GM12878 (cell line): ENCODE results near the gene UNC13D. TPM values are rescaled to one million over a fixed set of nuclear protein-coding genes. Genes with fewer than 3 reads are reported as not detected.

ENCODE experiments used
- ATAC-seq: fragments of 200-7000 bp; cut with Tn5 transposase; 3 replicates; pipeline ENCODE4 v1.9.1; 2020; ENCODE audit warnings: mild to moderate bottlenecking, moderate library complexity
- BruUV-seq: library from RNA; stranded (reverse); fragments of 400-500 nt; replicated peaks from 2 replicates; lab custom pipeline; 2021; lab: Mats Ljungman, UMichigan
- CTCF ChIA-PET: fragments of 300-600 bp; sonication (Branson Sonifier 250); formaldehyde crosslinking; extraction: SDS; loops from one replicate; lab custom pipeline; 2021; ENCODE audit warnings: inconsistent platforms; lab: Yijun Ruan, JAX
- POLR2A ChIA-PET: fragments of 350-600 bp; formaldehyde crosslinking; extraction: SDS; loops from one replicate; lab custom pipeline; 2021; ENCODE audit warnings: inconsistent platforms; lab: Charles Lee
- RAD21 ChIA-PET: fragments of 300-600 bp; sonication (Branson Sonifier 250); formaldehyde crosslinking; loops from one replicate; lab custom pipeline; 2023; ENCODE audit warnings: antibody characterized with exemption; ENCODE audit not compliant: unreplicated experiment; lab: Charles Lee
- SMC1A ChIA-PET: fragments of 300-600 bp; sonication (Branson Sonifier 250); formaldehyde crosslinking; loops from one replicate; lab custom pipeline; 2023; ENCODE audit not compliant: unreplicated experiment, uncharacterized antibody; lab: Charles Lee
- DNase-seq: peaks from one replicate; pipeline ENCODE4 v3.0.0-alpha.2; 2011; ENCODE audit warnings: low read depth, low spot score
- FAIRE-seq: peaks from 3 replicates; lab custom pipeline; 2011; peaks lifted over from hg19 to GRCh38; lab: Jason Lieb, UNC
- H2AFZ ChIP-seq: 2 replicates; pipeline ENCODE4 v1.6.0; 2011; ENCODE audit warnings: low read depth, low read length, control low read depth; ENCODE audit not compliant: control insufficient read depth
- H3K27ac ChIP-seq: 2 replicates; pipeline ENCODE4 v1.5.1; 2011; ENCODE audit warnings: control low read depth; ENCODE audit not compliant: control insufficient read depth, insufficient read depth
- H3K27me3 ChIP-seq, 2 experiments: replicated peaks in 1 of 2; 2 replicates each; pipeline versions ENCODE4 v1.6.0 to v1.6.1; 2011; ENCODE audit warnings: low read length in 1 of 2; ENCODE audit not compliant: control insufficient read depth in 2 of 2, insufficient read depth in 2 of 2
- H3K36me3 ChIP-seq, 2 experiments: 2 replicates each; pipeline ENCODE4 v1.5.1; 2011; ENCODE audit warnings: low read length in 1 of 2; ENCODE audit not compliant: control insufficient read depth in 2 of 2, insufficient read depth in 2 of 2
- H3K4me1 ChIP-seq: 2 replicates; pipeline ENCODE4 v1.6.1; 2011; ENCODE audit warnings: mild to moderate bottlenecking, low read length, moderate library complexity, mixed read lengths; ENCODE audit not compliant: control insufficient read depth, insufficient read depth
- H3K4me2 ChIP-seq: 2 replicates; pipeline ENCODE4 v1.6.0; 2011; ENCODE audit warnings: control low read depth; ENCODE audit not compliant: control insufficient read depth, insufficient read depth
- H3K4me3 ChIP-seq: fragments of 200-600 bp; sonication (generic); 2 replicates; pipeline ENCODE4 v1.5.1; 2016
- H3K79me2 ChIP-seq: 2 replicates; pipeline ENCODE4 v1.6.0; 2011; ENCODE audit warnings: low read length; ENCODE audit not compliant: control insufficient read depth, insufficient read depth
- H3K9ac ChIP-seq: 2 replicates; pipeline ENCODE4 v1.8.0; 2011; ENCODE audit warnings: low read length, control low read depth, mixed read lengths; ENCODE audit not compliant: control insufficient read depth, insufficient read depth
- H3K9me3 ChIP-seq: replicated peaks from 3 replicates; pipeline ENCODE4 v1.5.1; 2011; ENCODE audit warnings: mild to moderate bottlenecking, low read length; ENCODE audit not compliant: control insufficient read depth, insufficient read depth
- H4K20me1 ChIP-seq: 2 replicates; pipeline ENCODE4 v1.6.0; 2011; ENCODE audit not compliant: control insufficient read depth, insufficient read depth
- CREB1 ChIP-seq: IDR thresholded peaks from 2 replicates; pipeline ENCODE4 v1.6.1; 2012; ENCODE audit warnings: low read depth, mild to moderate bottlenecking, inconsistent platforms
- HDAC6 ChIP-seq: fragments of 200-600 bp; sonication (generic); IDR thresholded peaks from one replicate; pipeline ENCODE4 v1.8.0; 2017; ENCODE audit warnings: antibody characterized with exemption; ENCODE audit not compliant: unreplicated experiment
- MEF2B ChIP-seq: fragments of 450-650 bp; IDR thresholded peaks from 2 replicates; pipeline ENCODE4 v1.6.1; 2018; ENCODE audit warnings: mild to moderate bottlenecking, moderate library complexity; ENCODE audit not compliant: partially characterized antibody, poor library complexity, severe bottlenecking
- NFYB ChIP-seq: IDR thresholded peaks from 2 replicates; pipeline ENCODE4 v1.6.1; 2011; ENCODE audit warnings: low read depth, mild to moderate bottlenecking, low read length, improper control_type of control experiment, moderate library complexity; ENCODE audit not compliant: insufficient read depth
- POLR2A ChIP-seq: IDR thresholded peaks from 2 replicates; pipeline ENCODE4 v1.6.1; 2011; ENCODE audit warnings: low read depth, mild to moderate bottlenecking, low read length
- WRNIP1 ChIP-seq: IDR thresholded peaks from 2 replicates; pipeline ENCODE4 v1.6.1; 2011; ENCODE audit warnings: low read depth, low read length, improper control_type of control experiment, borderline replicate concordance
- YBX1 ChIP-seq: fragments of 450-650 bp; IDR thresholded peaks from 2 replicates; pipeline ENCODE4 v1.6.1; 2016; ENCODE audit warnings: antibody characterized with exemption
- WGBS: methylation state at CpG from one replicate; pipeline ENCODE4 v1.1.6; 2016; ENCODE audit warnings: low lambda C conversion rate; ENCODE audit not compliant: insufficient replicate concordance, insufficient coverage; ENCODE audit errors: missing lambda C conversion rate; 5-methylcytosine and 5-hydroxymethylcytosine counted together
- in situ Hi-C: fragments of 300-500 bp; cut with MboI; formaldehyde crosslinking; loops from 9 replicates; pipeline ENCODE4 v1.14.3; 2018; ENCODE audit warnings: mixed read lengths
- intact Hi-C: fragments of 100-400 bp; cut with micrococcal nuclease; formaldehyde crosslinking; loops from one replicate; pipeline ENCODE4 v1.14.2; 2022; ENCODE audit not compliant: unreplicated experiment
- polyA plus RNA-seq, 11 experiments: library from polyadenylated mRNA; depleted of rRNA in 4 of 11; unstranded in 6 of 11; stranded (reverse) in 5 of 11; fragments of >200 nt; fragmentation: Nextera tagmentation in 4 of 11; fragmentation: Illumina TruSeq in 1 of 11; extraction: Ambion mirVana in 4 of 11; extraction: Trizol in 1 of 11; gene quantifications; 1 replicate in 1 of 11; 2 replicates in 10 of 11; pipeline versions ENCODE4 v1.2.1 to v1.2.3, GENCODE V29; 2011 to 2016; ENCODE audit warnings: inconsistent platforms in 2 of 11, missing spikeins in 2 of 11, low read depth in 1 of 11
- total RNA-seq, 4 experiments: library from RNA; depleted of rRNA in 3 of 4; stranded (reverse); fragments of >200 nt in 3 of 4; fragmentation: Illumina TruSeq in 1 of 4; extraction: Trizol in 1 of 4; gene quantifications; 2 replicates each; pipeline versions ENCODE4 v1.2.1 to v1.2.3, GENCODE V29; 2013 to 2021
- TF ChIP-seq, protein P1 (sequence below): fragments of 450-650 bp; IDR thresholded peaks from 2 replicates; pipeline ENCODE4 v1.6.1; 2017; ENCODE audit warnings: mild to moderate bottlenecking, moderate library complexity

The UNC13D gene
- total and polyA plus RNA-seq, 10 of the 15 experiments (the other 5 are each of a cell fraction or from before 2014, with no cell fraction given), result 0.32 to 63.9 (median 25.2) TPM

DNA sequence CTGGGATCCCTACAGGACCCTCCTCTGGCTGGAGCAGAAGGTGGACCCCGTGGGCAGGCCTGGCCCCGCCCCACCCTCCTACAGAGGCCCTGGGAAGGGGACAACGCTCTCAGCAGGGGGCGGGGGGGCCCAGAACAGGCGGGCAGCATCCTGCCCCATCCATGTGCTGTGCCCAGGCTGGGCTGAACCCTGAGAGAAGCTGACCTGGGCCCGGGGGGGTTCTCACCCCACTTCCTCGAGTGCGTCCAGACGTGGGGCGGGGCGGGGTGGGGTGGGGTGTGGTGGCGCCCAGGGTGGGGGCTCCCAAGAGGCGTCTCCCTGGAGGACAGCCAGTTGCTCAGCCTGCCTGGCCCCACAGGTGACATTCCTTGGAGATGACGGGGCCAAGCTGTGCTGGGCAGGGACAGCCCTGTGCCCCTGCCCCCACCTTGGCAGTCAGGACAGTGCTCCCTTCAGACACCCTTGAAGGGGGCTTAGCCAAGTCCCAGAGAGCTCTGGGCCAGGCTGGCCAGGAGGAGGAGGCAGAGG lies 390 bp upstream of the UNC13D start:
- H2AFZ ChIP-seq, result peak overlapping the region; percentile 84
- POLR2A ChIA-PET, result interaction anchor here (0.5 to 4.5 kb wide), 18 partner anchors 9 to 510 kb away, joined by 3 to 42 read pairs (median 4); partner anchors contain the start of genes GALK1, TRIM65, UNK and WBP2
- DNase-seq, result no peak

More for the DNA sequence above, 390 bp upstream of the UNC13D start:
- H3K9ac ChIP-seq, result peak overlapping the region; percentile 98
- H3K27me3 ChIP-seq, result no peaks in the 10 kb centered on the region
- H3K79me2 ChIP-seq, result peaks cover 18% of the 10 kb centered on the region
- ATAC-seq (peak; percentile 54), FAIRE-seq (no peak)
- H3K4me2 ChIP-seq, result peak overlapping the region; percentile 93
- TF ChIP-seq POLR2A (peak; percentile 39), NFYB (no peak), CREB1 (no peak), HDAC6 (no peak), MEF2B (no peak), YBX1 (no peak), WRNIP1 (no peak)
- TF ChIP-seq, protein P1, sequence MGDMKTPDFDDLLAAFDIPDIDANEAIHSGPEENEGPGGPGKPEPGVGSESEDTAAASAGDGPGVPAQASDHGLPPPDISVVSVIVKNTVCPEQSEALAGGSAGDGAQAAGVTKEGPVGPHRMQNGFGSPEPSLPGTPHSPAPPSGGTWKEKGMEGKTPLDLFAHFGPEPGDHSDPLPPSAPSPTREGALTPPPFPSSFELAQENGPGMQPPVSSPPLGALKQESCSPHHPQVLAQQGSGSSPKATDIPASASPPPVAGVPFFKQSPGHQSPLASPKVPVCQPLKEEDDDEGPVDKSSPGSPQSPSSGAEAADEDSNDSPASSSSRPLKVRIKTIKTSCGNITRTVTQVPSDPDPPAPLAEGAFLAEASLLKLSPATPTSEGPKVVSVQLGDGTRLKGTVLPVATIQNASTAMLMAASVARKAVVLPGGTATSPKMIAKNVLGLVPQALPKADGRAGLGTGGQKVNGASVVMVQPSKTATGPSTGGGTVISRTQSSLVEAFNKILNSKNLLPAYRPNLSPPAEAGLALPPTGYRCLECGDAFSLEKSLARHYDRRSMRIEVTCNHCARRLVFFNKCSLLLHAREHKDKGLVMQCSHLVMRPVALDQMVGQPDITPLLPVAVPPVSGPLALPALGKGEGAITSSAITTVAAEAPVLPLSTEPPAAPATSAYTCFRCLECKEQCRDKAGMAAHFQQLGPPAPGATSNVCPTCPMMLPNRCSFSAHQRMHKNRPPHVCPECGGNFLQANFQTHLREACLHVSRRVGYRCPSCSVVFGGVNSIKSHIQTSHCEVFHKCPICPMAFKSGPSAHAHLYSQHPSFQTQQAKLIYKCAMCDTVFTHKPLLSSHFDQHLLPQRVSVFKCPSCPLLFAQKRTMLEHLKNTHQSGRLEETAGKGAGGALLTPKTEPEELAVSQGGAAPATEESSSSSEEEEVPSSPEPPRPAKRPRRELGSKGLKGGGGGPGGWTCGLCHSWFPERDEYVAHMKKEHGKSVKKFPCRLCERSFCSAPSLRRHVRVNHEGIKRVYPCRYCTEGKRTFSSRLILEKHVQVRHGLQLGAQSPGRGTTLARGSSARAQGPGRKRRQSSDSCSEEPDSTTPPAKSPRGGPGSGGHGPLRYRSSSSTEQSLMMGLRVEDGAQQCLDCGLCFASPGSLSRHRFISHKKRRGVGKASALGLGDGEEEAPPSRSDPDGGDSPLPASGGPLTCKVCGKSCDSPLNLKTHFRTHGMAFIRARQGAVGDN, result 0 out of 2 replicates have a peak, but pooled peaks have one; percentile 9
- CTCF ChIA-PET, result interaction anchor here (0.8 to 8.7 kb wide), 11 partner anchors 14 to 122 kb away, joined by 3 to 117 read pairs (median 5); partner anchors contain the start of genes GALK1, TRIM65 and WBP2
- peaks cover 14% of the 10 kb centered on the region for H3K4me1 ChIP-seq
- BruUV-seq, result no TSS peak
- in situ Hi-C loops (no loop called here), intact Hi-C loops (no loop called here)
- H3K27ac ChIP-seq, result peak overlapping the region; percentile 93
- H3K9me3 ChIP-seq, result no peaks in the 10 kb centered on the region
- H4K20me1 ChIP-seq, result no peaks in the 10 kb centered on the region
- RAD21 ChIA-PET, result interaction anchor here (1.1 to 3.6 kb wide), 12 partner anchors 11 to 91 kb away, joined by 4 to 21 read pairs (median 8); partner anchors contain the start of genes GALK1, TRIM65, UNK and WBP2
- SMC1A ChIA-PET, result interaction anchor here (0.7 to 3.2 kb wide), 11 partner anchors 10 to 91 kb away, joined by 3 to 18 read pairs (median 4); partner anchors contain the start of genes UNK and WBP2
- H3K36me3 ChIP-seq, result peaks cover 0 to 7% of the 10 kb centered on the region in 2 experiments; a peak in 3 of 4 replicates
- H3K4me3 ChIP-seq, result peak overlapping the region; percentile 77
- WGBS, result 7% methylated on average over 5 of the region's 14 CpGs
